ENCODE data around the gene NHLH1.

Gene NHLH1

GRCh38 chr1:160413716-160414115 lies 46.8 kb downstream of the NHLH1 start:
- DNase-seq: no peak

DNA sequence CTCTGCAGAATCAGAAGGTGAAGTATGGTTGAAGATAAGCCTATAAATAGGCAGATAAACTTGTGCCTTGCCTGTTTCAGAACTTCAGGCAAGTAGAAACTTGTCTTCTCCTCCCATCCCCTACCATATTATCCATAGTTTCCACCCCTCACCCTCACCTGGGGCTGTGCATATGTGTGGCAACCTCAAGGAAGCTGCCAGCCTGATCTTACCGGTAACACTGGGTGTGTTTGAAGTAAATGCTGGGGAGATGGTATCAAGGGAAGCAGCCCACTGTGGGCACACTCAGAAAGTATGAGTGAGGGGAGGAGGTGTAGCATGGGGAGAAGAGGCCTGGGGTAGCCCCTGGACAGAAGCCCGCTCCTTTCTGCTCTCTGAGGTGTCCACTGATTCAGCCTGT lies 48.0 kb downstream of the NHLH1 start:
- no peak for DNase-seq

DNA sequence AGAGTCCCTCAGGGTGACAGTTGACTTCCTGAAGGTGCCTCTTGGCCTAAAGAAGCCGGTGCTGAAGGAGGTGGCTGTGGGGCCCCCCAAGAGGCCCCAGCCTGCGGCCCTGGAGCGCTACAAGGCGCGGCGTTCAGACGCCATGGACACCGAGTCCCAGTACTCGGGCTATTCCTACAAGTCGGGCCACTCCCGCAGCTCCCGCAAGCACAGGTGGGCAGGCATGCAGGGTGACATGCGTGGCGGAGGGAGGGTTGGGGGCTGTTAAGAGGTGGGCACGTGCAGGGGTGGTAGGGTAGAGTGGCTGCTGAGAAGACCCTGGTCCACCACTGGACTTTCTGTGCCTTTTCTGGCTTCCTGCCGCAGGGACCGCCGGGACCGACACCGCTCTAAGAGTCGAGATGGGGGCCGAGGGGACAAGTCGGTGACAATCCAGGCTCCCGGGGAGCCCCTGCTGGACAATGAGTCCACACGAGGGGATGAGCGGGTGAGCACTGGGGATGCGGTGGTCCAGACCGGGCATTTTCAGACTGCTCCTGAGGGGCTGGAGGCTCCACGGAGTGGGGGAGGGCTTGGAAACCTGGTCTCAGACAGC lies 48.9 kb downstream of the NHLH1 start:
- no peak for DNase-seq

GRCh38 chr1:160416369-160416768 lies 49.5 kb downstream of the NHLH1 start:
- DNase-seq: no peak

- DNase-seq: no peak
Observed at GRCh38 chr1:160418483-160418882, 51.6 kb downstream of the NHLH1 start.

GRCh38 chr1:160419150-160419837 lies 52.4 kb downstream of the NHLH1 start:
- DNase-seq: no peak

- no peak for DNase-seq
Observed at GRCh38 chr1:160419838-160420169, 52.9 kb downstream of the NHLH1 start.

GRCh38 chr1:160420881-160421842 lies 54.3 kb downstream of the NHLH1 start:
- no peak for DNase-seq

GRCh38 chr1:160421881-160422280 lies 55.0 kb downstream of the NHLH1 start:
- DNase-seq: no peak
